ENCODE measurements around the gene PLLP.

- TF ChIP-seq EP300 (IDR thresholded peaks at IDR 0.05; ENCODE audit: low read depth) (no peak), POLR2AphosphoS5 (IDR thresholded peaks at IDR 0.05) (no peak), CTCF (IDR thresholded peaks at IDR 0.05) (no peak)
Measured at GRCh38 chr16:57307365-57307764, 22.9 kb upstream of the PLLP start.
